GM08714 (cell line): ENCODE data around the gene NTSR1.

ENCODE experiments used
- H3K4me3 ChIP-seq: fragments of 200-500 bp; sonication (Bioruptor generic); 2 replicates; pipeline ENCODE4 v1.5.1; 2014; ENCODE audit warnings: mild to moderate bottlenecking, low read length, inconsistent platforms
- ZNF274 ChIP-seq: IDR thresholded peaks from 2 replicates; pipeline ENCODE4 v1.6.1; 2012; ENCODE audit warnings: mild to moderate bottlenecking, low read depth, low read length

Gene NTSR1

DNA sequence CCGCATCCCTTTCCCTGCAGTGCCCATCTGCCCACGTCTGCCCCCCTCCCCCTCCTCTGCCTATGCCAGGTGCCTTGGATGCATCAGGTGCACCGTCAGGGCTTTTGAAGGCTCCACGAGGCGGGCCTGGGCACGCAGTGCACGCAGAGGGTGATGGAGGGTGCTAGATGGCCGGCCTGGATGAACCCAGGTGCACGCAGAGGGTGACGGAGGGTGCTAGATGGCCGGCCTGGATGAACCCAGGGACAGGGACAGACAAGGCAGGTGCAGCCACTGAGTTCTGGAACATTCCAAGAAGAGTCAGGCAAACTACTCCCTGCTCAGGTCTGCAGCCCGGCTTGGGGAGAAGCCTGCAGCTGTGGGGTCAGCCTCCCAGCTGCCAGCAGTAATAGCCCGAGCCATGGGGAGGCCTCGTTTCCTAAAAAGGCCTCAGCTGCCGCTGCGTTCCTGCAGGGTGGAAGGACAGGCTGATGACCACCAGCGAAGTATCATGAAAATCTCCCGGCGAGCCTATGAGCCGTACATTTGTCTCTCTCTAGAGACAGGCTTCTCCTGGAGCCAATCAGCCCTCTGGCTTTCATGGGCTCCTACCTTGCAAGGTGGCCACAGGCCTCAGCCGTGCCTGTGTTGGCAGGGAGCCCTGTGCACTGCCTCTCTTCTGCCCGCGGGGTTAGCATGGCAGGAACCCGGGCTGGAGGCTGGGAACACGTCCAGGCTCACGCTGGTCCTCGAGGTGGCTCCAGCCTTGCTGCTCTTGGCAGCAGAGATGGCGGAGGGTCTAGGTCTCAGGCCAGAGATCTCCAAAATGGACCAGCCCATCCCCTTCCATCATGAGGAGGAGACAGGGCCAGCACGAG lies 29.6 kb downstream of the NTSR1 start:
- TF ChIP-seq ZNF274 = no peak
- no peak overlapping the region for H3K4me3 ChIP-seq

DNA sequence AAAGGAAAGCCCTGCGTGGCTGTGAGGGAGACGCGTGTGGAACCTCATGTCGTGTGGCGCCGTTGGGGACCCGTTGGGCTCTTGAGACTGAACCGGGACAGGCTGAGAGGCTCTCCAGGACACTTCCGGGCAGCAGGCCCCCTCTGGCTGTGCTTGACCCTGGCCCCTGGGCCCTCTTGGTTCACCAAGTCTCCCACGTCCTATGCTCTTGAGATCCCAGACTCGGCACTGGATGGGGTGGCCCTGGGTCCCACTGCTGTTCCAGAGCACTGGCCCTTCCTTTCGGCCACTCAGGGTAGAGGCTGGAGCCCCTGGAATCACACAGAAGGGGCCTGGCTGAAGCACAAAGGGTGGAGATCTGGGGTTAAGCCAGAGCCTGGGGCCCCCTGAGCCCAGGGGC lies 30.4 kb downstream of the NTSR1 start:
- TF ChIP-seq ZNF274 = no peak
- H3K4me3 ChIP-seq = no peak overlapping the region

DNA sequence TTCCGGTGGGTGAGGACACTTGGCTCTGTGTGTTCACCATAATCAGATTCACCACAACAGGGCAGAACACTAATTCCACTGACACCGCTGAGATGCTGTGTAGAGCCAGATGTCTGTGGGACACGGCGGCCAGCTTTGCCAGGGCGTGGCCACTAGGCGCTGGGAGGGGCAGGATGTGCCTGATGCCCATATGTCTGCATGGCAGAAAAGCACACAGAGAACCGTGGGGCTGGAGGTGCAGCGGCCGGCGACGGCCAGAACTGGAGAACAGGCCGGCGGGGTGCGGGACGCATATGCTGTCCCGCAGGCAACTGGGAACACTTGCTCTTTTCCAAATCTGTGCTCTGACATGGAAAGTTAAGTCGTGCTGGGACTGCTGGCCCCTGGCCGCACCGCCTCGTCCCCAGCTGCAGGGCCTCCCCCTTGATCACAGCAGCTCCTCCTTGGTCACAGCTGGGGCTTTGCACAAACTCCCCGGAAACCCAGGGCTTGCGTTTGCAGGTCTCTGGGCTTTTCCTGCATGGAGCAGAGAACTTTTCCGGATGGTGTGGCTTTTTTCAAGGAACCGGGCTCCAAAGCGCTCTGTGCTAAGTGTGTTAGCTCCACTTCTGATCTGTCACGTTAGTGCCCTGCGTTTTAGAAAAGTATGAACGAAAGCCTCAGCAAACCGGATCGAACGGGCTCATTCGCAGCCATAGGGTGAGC lies 31.1 kb downstream of the NTSR1 start:
- TF ChIP-seq ZNF274 = no peak
- no peak overlapping the region for H3K4me3 ChIP-seq

DNA sequence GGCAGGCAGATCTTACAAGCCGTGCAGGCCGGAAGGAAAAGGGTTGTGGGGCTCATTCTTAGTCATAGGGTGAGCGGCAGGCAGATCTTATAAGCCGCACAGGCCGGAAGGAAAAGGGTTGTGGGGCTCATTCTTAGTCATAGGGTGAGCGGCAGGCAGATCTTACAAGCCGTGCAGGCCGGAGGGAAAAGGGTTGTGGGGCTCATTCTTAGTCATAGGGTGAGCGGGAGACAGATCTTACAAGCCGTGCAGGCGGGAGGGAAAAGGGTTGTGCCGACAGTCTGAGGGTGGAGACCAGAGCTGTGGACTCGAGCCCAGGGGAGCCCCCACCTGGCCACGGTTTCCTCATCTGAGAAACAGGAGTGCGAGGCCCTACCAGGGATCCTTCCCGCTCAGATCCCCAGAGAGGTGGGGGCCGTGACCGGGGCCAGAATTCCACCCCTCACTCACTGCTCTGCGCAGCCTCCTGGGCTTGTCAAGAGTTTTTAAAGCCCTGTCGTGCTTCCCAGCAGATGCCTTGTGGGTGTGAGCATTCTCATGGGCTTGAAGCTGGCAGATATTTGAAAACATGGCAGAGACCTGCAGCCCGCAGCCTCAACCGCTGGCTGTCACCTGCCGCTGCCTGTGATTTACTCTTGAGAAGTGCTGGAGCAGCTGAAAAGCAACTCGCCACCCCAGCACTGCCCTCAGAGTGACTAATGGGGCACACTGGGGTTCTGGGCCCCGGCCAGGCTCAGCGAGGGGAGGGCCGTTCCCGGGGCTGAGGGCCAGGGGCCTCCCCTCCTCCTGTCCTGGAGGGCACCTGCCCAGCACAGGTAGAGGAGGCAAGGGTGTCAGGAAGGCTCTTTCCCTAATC lies 31.9 kb downstream of the NTSR1 start:
- H3K4me3 ChIP-seq = no peak overlapping the region

DNA sequence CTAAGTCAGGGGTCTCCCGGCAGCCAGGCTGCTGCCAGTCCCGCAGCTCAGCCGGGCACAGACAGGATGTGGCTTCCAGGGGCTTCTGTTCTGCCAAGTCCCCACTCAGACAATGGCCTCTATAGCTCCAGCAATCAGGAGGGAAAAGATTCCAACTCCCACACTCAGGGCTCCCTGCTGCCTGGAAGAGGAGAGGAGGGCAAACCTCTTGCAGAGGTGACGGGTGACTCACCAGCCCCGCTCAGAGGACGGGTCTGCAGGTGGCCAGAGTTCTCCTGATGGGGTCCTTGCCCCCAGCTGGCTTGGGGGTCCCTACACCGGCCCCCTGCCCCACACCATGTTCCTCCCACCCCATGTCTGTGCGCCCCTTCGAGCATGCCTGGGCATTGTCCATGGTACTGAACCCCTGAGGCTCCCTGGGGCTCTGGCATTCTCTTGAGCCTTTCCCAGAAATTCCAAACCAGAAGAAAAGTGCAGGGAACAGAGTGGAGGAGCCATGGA lies 32.6 kb downstream of the NTSR1 start:
- no peak overlapping the region for H3K4me3 ChIP-seq
- TF ChIP-seq ZNF274 = no peak

More for the DNA sequence above, 31.9 kb downstream of the NTSR1 start:
- TF ChIP-seq ZNF274 = no peak

DNA sequence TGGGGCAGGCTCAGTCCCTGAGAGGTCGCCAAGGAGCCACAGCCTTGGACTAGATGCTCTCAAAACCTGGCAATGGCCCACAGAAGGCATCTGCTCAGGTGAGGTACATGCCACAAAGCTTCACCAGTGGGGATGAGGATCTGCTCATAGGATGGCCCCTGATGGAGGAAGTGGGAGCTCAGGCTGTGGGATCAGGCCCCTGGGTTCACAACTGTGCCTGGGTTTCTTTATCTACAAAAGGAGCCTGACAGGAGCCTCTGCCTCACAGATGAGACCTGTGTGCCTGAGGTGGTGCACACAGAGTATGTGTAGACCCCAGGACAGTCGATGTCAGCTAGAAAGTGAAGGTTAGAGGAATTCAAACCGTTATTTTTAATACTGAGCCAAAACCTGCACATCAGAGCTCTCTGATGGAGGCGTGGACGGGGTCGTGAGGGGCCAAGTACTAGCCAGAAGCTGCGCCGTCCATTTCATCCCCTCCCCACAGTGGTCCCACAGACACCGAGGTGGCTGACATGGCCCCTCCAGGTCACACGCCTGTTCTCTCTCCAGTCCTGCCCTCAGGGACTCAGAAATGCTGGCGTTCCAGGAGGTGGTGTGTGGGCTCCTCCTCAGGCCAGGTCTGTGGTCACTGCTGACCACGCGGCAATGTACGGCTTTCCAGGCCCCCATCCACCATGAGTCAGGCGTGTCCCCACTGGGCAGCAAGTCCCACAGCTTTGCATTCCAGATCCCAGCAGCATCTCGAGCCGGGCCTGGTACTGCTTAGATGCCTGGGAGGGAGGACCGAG lies 33.3 kb downstream of the NTSR1 start:
- no peak overlapping the region for H3K4me3 ChIP-seq
- TF ChIP-seq ZNF274 = no peak

DNA sequence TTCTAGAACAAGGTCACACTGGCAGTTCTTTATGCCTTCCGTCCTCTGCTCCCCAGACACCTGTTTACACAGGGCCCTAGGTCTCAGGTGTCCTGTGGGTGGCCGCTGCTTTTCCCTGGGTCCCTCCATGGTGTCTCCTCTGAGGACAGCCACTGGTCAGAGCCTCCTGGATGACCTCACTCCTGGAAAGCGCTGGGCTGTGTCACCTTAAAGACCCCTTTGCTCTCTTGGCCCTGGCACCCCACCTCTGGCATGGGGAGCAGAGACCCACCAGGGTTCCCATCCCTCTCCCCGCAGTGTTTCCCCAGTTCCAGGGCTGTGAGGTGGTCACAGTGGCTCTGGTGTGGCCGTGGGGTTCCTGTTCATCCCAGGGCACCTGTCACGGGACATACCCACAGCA lies 33.9 kb downstream of the NTSR1 start:
- no peak for TF ChIP-seq ZNF274
- H3K4me3 ChIP-seq = no peak overlapping the region

DNA sequence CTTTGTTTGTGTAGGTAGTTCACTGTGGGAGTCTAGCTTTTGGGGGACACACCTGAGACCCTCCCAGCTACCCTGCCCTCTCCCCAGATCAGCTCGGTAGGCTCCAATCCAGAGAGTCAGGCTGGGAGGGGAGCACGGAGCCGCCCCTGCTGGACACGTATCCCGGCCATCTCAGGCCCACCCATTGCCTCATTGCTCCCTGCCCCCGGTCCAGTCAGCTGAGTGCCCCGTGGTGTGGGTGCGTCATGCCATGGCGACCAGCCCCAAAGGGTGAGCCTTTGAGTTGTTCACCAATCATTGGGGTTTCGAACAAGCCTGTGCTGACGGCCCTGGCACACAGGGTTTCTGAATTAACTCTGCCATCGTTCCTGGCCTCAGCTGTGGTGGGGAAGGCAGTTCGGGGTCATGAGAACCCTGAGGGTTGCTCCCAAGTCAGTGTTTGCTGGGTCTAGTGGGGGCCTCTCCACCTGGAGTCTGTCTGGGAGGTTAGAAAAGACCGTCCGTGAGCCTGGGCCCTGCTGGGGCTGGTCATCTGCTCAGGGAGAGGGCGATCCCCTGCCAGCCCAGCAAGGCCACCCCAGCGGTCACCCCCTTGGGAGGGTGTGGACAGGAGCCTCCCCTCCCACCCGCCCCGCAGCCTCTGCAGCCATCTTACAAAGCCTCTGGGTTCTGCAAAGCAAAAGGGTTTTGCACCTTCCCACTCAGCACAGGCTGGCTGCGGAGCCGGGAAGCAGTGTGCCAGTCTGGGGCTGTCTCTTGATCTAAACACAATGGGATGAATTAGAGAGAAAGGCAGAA lies 34.5 kb downstream of the NTSR1 start:
- no peak for TF ChIP-seq ZNF274
- H3K4me3 ChIP-seq = no peak overlapping the region

DNA sequence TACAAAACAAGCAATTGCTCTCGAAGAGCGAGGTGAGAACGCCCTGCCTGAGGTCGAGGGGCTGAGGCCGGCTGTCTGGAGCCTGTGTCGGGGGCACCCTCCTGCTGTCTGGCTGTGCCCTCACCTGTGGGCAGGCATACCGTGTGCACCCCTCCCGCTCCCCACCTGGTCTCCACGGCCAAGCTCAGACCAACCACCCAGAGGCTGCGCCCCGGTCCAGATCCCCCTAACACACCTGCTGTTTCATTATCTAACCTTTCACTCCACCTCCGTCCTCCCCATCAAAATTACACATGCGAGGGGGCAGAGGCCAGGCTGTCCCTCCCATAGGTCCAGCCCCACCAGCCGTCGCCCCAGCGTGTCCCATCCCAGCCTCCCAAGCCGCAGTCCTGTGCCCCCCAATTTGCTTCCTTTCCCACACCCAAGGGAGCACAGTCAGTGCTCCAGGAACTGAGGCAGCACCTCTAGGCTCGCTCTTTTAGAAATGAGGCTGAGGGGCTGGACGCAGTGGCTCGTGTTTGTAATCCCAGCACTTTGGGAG lies 35.2 kb downstream of the NTSR1 start:
- no peak overlapping the region for H3K4me3 ChIP-seq
- no peak for TF ChIP-seq ZNF274

DNA sequence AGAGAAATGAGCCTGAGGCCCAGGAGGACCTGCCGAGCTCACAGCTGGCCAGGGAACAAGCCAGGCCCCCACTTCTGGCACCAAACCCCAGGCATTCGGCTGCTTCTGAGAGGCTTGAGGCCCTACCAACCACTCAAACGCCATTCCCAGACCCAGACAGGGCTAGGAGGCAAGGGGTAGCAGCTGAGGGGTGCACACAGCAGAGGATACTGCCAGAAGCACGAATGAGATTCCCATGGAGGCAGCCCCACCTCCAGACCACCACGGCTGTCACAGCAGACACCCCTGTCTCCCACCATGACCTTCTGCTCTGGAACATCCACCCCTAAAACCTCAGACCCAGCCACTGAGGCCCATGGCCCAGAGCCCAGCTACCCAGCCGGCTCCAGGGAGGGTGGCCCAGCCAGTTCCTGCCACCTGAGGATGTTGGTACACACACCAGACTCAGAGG lies 36.1 kb downstream of the NTSR1 start:
- no peak for TF ChIP-seq ZNF274
- H3K4me3 ChIP-seq = no peak overlapping the region

DNA sequence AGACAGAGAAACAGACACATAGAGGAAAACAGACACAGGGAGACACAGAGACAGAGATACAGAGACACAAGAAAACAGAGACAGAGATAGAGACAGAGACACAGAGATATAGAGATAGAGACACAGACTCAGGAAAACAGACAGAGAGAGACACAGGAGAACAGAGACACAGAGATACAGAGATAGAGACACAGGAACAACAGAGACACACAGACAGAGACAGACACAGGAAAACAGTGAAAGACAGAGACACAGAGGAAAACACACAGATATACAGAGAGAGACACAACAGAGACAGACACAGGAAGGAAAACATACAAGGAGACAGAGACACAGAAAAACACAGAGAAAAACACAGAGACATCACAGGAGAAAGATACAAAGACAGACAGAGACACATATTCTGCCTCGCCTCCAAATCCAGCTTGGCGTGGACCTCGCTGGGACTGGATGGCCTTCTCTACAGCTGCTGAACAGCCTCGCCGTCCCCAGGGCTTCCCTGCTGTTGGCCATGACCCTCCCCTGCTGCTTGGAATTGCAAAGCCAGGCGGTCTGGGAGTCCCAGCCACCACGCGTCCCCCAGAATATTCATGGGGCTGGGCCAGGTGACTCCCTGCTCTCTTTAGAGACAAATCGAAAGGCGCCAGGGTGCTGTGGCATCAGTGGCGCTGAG lies 36.8 kb downstream of the NTSR1 start:
- no peak for TF ChIP-seq ZNF274
- no peak overlapping the region for H3K4me3 ChIP-seq

DNA sequence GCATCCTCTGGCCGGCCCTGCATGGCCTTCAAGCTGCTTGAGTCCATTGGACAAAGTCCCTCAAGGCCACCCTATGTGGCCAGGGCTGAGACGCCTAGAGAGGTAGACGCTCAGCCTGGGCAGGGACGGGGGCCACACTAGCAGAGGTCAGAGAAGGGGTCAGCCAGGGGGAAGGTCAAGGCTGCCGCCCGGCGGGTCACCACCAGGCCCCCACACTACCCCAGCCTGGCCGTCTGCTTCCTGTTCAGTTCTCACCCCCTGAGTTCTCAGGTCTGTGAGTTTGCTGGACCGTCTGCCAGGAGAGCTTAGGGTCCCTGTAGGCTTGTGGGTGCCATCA lies 37.3 kb downstream of the NTSR1 start:
- no peak for TF ChIP-seq ZNF274
- H3K4me3 ChIP-seq = no peak overlapping the region
